Psoas muscle (tissue), 8 donors: ENCODE measurements around the gene CDH20. TPM values are rescaled to one million over a fixed set of nuclear protein-coding genes. Genes with fewer than 3 reads are reported as not detected.

Experiments
- ATAC-seq, 4 donors: fragments of 200-7000 bp; cut with Tn5 transposase; one replicate each; pipeline ENCODE4 v1.9.1; 2020; ENCODE audit warnings: moderate library complexity in 3 of 4, mild to moderate bottlenecking in 2 of 4
- DNase-seq, 2 donors: peaks; one replicate each; pipeline ENCODE4 v3.0.0-alpha.2; 2020
- H3K27ac ChIP-seq: fragments of 200-600 bp; one replicate; pipeline ENCODE4 v1.8.0; 2022
- H3K27me3 ChIP-seq, 3 donors: fragments of 200-600 bp in 1 of 3; one replicate each; pipeline versions ENCODE4 v1.6.1 to v1.8.0; 2013 to 2022; ENCODE audit warnings: low read length in 2 of 3, mild to moderate bottlenecking in 2 of 3, moderate library complexity in 1 of 3; ENCODE audit not compliant: insufficient read depth in 3 of 3
- H3K36me3 ChIP-seq, 2 donors: fragments of 200-600 bp in 1 of 2; one replicate each; pipeline versions ENCODE4 v1.6.1 to v1.8.0; 2013 to 2022; ENCODE audit warnings: low read depth in 1 of 2, mild to moderate bottlenecking in 1 of 2, moderate library complexity in 1 of 2; ENCODE audit not compliant: insufficient read depth in 1 of 2
- H3K4me1 ChIP-seq: fragments of 200-600 bp; one replicate; pipeline ENCODE4 v1.8.0; 2022
- H3K4me3 ChIP-seq: fragments of 200-600 bp; one replicate; pipeline ENCODE4 v1.8.0; 2022; ENCODE audit warnings: mild to moderate bottlenecking
- H3K9me3 ChIP-seq: fragments of 200-600 bp; one replicate; pipeline ENCODE4 v1.8.0; 2022
- CTCF ChIP-seq: fragments of 200-600 bp; IDR thresholded peaks from one replicate; pipeline ENCODE4 v1.8.0; 2022; ENCODE audit warnings: antibody characterized with exemption
- WGBS, 3 donors: extraction: QIAGEN DNeasy Blood & Tissue Kit; methylation state at CpG; one replicate each; pipeline versions ENCODE4 v1.1.6 to v1.1.7; 2013; 5-methylcytosine and 5-hydroxymethylcytosine counted together
- intact Hi-C, 2 donors: fragments of 100-400 bp; cut with DNase I; formaldehyde crosslinking; loops; one replicate each; pipeline versions ENCODE4 v1.11.0 to v1.14.2; 2022
- polyA plus RNA-seq, 3 donors: library from polyadenylated mRNA; stranded (reverse); fragments of 200-250 nt; gene quantifications; one replicate each; pipeline ENCODE4 v1.2.3, GENCODE V29; 2013
- total RNA-seq, 4 donors: library from RNA; stranded (reverse); fragmentation: NEBNext Ultra II Directional in 2 of 4; extraction: Animal tissue kit (Norgen Biotek cat#: 25700) in 2 of 4; gene quantifications; one replicate each; pipeline versions ENCODE4 v1.2.1 to v1.2.4, GENCODE V29; 2021 to 2023
- donor health status: healthy with polysubstance abuse.
- donor health status: DM: no; HTN: no; CAD: no; lungs with moderate emphysema.
- donor health status: Bipolar disorder and iron deficiency.
- donor health status: healthy.
- donor health status: DM: yes; HTN: yes; CAD: no.
- donor health status: DM: no; HTN: no; CAD: no.
- donor health status: DM: no; HTN: no; CAD: no.
- donor health status: DM: yes; HTN: yes; CAD: no.

CDH20 gene
- total and polyA plus RNA-seq, 7 donors, result 0.10 to 16.3 (median 2.6) TPM

- WGBS, 3 donors, result 49 to 53% (median 50%) methylated on average over 4 of the region's 4 CpGs
- DNase-seq, result no peak
- Histone ChIP-seq H3K27ac (no peak overlapping the region), H3K4me3 (no peak overlapping the region), H3K9me3 (no peaks in the 10 kb centered on the region), H3K4me1 (no peaks in the 10 kb centered on the region), H3K36me3 (no peaks in the 10 kb centered on the region), H3K27me3 (no peaks in the 10 kb centered on the region)
- intact Hi-C loops, result no loop called here
- no peak for TF ChIP-seq CTCF
- ATAC-seq, result no peak
These were observed 126.8 kb downstream of the CDH20 start for GRCh38 chr18:61459896-61460648.

DNA sequence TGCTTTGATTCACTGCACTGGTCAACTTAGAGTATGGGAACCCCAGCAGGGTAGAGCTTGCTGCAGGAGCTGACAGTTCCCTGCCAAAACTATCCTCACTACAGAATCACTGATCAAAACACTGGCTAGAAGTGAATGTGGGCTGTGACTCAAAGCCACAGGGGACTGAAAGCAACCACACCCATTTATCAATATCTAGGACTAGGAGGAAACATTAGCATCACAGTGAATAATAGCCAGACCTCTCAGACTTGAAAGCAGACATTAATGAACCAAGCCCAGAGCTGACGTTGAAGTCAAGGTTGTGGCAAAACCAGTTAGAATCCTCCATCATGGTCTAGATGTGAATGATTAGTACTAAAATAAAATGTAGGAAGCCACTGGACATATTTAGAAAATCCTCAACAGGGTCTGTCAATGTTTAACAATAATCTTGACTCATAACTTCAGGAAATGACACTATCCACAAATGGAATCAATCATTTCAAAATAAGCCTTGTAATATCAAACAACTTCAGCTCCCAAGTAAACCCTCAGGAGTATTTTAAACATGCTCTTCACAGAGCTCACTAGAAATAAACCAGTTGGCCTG, 131.4 kb downstream of the CDH20 start:
- H3K9me3 ChIP-seq, result no peaks in the 10 kb centered on the region
- H3K27me3 ChIP-seq, result no peaks in the 10 kb centered on the region
- ATAC-seq, result no peak
- intact Hi-C loops, result no loop called here
- DNase-seq, result no peak
- H3K27ac ChIP-seq, result no peak overlapping the region
- H3K36me3 ChIP-seq, result no peaks in the 10 kb centered on the region
- 63 to 81% (median 75%) methylated on average over 1 of the region's 1 CpG for WGBS, 3 donors
- no peak for TF ChIP-seq CTCF
- H3K4me1 ChIP-seq, result no peaks in the 10 kb centered on the region
- H3K4me3 ChIP-seq, result no peak overlapping the region

DNA sequence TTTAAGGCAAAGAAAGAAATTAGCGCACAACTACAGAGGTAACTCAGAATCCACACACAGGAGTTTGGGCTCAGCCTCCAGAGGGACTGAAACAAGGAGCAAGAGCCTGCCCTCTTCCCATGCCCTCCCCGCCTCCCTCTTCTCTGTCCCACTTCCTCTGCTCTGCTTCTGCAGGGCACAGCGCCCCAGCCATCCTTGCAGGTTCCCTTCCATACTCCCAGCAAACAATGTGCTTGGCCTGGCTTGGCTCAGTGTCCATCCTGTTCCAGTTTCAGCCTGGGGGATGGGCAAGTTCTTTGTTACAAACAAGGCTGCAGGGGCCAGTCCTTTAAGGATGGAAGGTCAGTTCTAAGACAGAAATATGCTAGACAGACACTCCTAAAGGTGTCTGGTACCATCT, 133.5 kb downstream of the CDH20 start:
- no peak overlapping the region for H3K27ac ChIP-seq
- no peak overlapping the region for H3K4me3 ChIP-seq
- intact Hi-C loops, result no loop called here
- H3K27me3 ChIP-seq, result no peaks in the 10 kb centered on the region
- ATAC-seq (no peak), DNase-seq (no peak)
- whole genome bisulfite sequencing, 3 donors, result 86 to 89% (median 88%) methylated on average over 3 of the region's 3 CpGs
- no peaks in the 10 kb centered on the region for H3K4me1 ChIP-seq
- no peak for TF ChIP-seq CTCF
- H3K36me3 ChIP-seq, result no peaks in the 10 kb centered on the region
- no peaks in the 10 kb centered on the region for H3K9me3 ChIP-seq

- Histone ChIP-seq H3K4me1 (no peaks in the 10 kb centered on the region), H3K27me3 (no peaks in the 10 kb centered on the region), H3K27ac (no peak overlapping the region), H3K36me3 (no peaks in the 10 kb centered on the region), H3K9me3 (no peaks in the 10 kb centered on the region), H3K4me3 (no peak overlapping the region)
- TF ChIP-seq CTCF, result no peak
- DNase-seq (no peak), ATAC-seq (no peak)
- intact Hi-C loops, result no loop called here
- WGBS, 3 donors, result 66 to 76% (median 69%) methylated on average over 16 of the region's 16 CpGs
These were observed 136.9 kb downstream of the CDH20 start for GRCh38 chr18:61470031-61470674.
